ACC112 (cell line): ENCODE measurements around the gene UQCC5.

Experiments used
- H2AFZ ChIP-seq: fragments of 200-600 bp; sonication (generic); one replicate; pipeline ENCODE4 v1.6.0; 2017; ENCODE audit warnings: antibody characterized with exemption, low read length; ENCODE audit not compliant: unreplicated experiment
- H3K27ac ChIP-seq: fragments of 200-600 bp; sonication (generic); 2 replicates; pipeline ENCODE4 v1.5.1; 2014; ENCODE audit warnings: low read depth, mild to moderate bottlenecking, antibody characterized with exemption, low read length, moderate library complexity
- H3K27me3 ChIP-seq: fragments of 200-600 bp; sonication (generic); 2 replicates; pipeline ENCODE4 v1.6.1; 2014; ENCODE audit warnings: mild to moderate bottlenecking, antibody characterized with exemption, low read length, moderate library complexity, mixed read lengths; ENCODE audit not compliant: insufficient read depth
- H3K36me3 ChIP-seq: fragments of 200-600 bp; sonication (generic); 2 replicates; pipeline ENCODE4 v1.6.1; 2016; ENCODE audit warnings: mild to moderate bottlenecking, antibody characterized with exemption, low read length, moderate library complexity, mixed read lengths; ENCODE audit not compliant: insufficient read depth
- H3K4me1 ChIP-seq: fragments of 200-600 bp; sonication (generic); one replicate; pipeline ENCODE4 v1.6.1; 2016; ENCODE audit warnings: low read length, mixed read lengths; ENCODE audit not compliant: insufficient read depth, unreplicated experiment, control insufficient read depth
- H3K4me3 ChIP-seq: fragments of 200-600 bp; sonication (generic); 2 replicates; pipeline ENCODE4 v1.5.1; 2014; ENCODE audit warnings: mild to moderate bottlenecking, low read depth, low read length
- H3K79me2 ChIP-seq: fragments of 200-600 bp; sonication (generic); one replicate; pipeline ENCODE4 v1.6.0; 2016; ENCODE audit warnings: low read length; ENCODE audit not compliant: control insufficient read depth, unreplicated experiment, insufficient read depth

Gene UQCC5

GRCh38 chr3:52537726-52538421, 1.5 kb downstream of the UQCC5 start:
- peak overlapping the region; percentile 94 for H3K4me3 ChIP-seq
- no peak overlapping the region for H2AFZ ChIP-seq
- no peaks in the 10 kb centered on the region for H3K27me3 ChIP-seq
- H3K27ac ChIP-seq: peak overlapping the region; percentile 77; the same call in 1 of the 2 replicates
- peaks cover 56% of the 10 kb centered on the region for H3K79me2 ChIP-seq
- peaks cover 17% of the 10 kb centered on the region; the same call in 1 of the 2 replicates for H3K36me3 ChIP-seq
- H3K4me1 ChIP-seq: peaks cover 38% of the 10 kb centered on the region

- peaks cover 38% of the 10 kb centered on the region for H3K4me1 ChIP-seq
- peak overlapping the region; percentile 36 for H3K4me3 ChIP-seq
- H2AFZ ChIP-seq: no peak overlapping the region
- no peaks in the 10 kb centered on the region for H3K27me3 ChIP-seq
- peaks cover 17% of the 10 kb centered on the region; the same call in 1 of the 2 replicates for H3K36me3 ChIP-seq
- no peak overlapping the region for H3K27ac ChIP-seq
- H3K79me2 ChIP-seq: peaks cover 57% of the 10 kb centered on the region
These were observed 2.7 kb downstream of the UQCC5 start for GRCh38 chr3:52539010-52539653.

GRCh38 chr3:52541050-52541449, 4.6 kb downstream of the UQCC5 start:
- Histone ChIP-seq H3K27ac (no peak overlapping the region), H3K79me2 (peaks cover 55% of the 10 kb centered on the region), H3K27me3 (no peaks in the 10 kb centered on the region), H2AFZ (no peak overlapping the region), H3K4me1 (peaks cover 35% of the 10 kb centered on the region), H3K4me3 (no peak overlapping the region), H3K36me3 (peaks cover 17% of the 10 kb centered on the region; the same call in 1 of the 2 replicates)

GRCh38 chr3:52544937-52545336, 8.5 kb downstream of the UQCC5 start:
- H3K4me3 ChIP-seq: no peak overlapping the region
- H3K79me2 ChIP-seq: peaks cover 23% of the 10 kb centered on the region
- peaks cover 28% of the 10 kb centered on the region for H3K36me3 ChIP-seq
- H3K4me1 ChIP-seq: peaks cover 16% of the 10 kb centered on the region
- no peaks in the 10 kb centered on the region for H3K27me3 ChIP-seq
- no peak overlapping the region for H3K27ac ChIP-seq
- H2AFZ ChIP-seq: no peak overlapping the region

GRCh38 chr3:52546111-52546901, 9.9 kb downstream of the UQCC5 start:
- peaks cover 18% of the 10 kb centered on the region for H3K36me3 ChIP-seq
- H3K27ac ChIP-seq: peak overlapping the region; percentile 59
- peaks cover 11% of the 10 kb centered on the region for H3K4me1 ChIP-seq
- H3K79me2 ChIP-seq: peaks cover 10% of the 10 kb centered on the region
- no peak overlapping the region for H3K4me3 ChIP-seq
- no peaks in the 10 kb centered on the region for H3K27me3 ChIP-seq
- no peak overlapping the region for H2AFZ ChIP-seq

GRCh38 chr3:52547143-52547542, 10.7 kb downstream of the UQCC5 start:
- Histone ChIP-seq H3K4me1 (peaks cover 11% of the 10 kb centered on the region), H3K79me2 (peaks cover 5% of the 10 kb centered on the region), H3K27ac (no peak overlapping the region), H3K4me3 (no peak overlapping the region), H2AFZ (no peak overlapping the region), H3K36me3 (peaks cover 15% of the 10 kb centered on the region), H3K27me3 (no peaks in the 10 kb centered on the region)

GRCh38 chr3:52551118-52551517, 14.7 kb downstream of the UQCC5 start:
- H3K27ac ChIP-seq: no peak overlapping the region
- H3K4me1 ChIP-seq: peaks cover 4% of the 10 kb centered on the region
- no peaks in the 10 kb centered on the region for H3K79me2 ChIP-seq
- no peak overlapping the region for H2AFZ ChIP-seq
- no peaks in the 10 kb centered on the region for H3K27me3 ChIP-seq
- H3K4me3 ChIP-seq: no peak overlapping the region
- peaks cover 28% of the 10 kb centered on the region for H3K36me3 ChIP-seq

GRCh38 chr3:52552089-52552488, 15.7 kb downstream of the UQCC5 start:
- peaks cover 25% of the 10 kb centered on the region for H3K36me3 ChIP-seq
- no peak overlapping the region for H3K27ac ChIP-seq
- no peak overlapping the region for H2AFZ ChIP-seq
- H3K79me2 ChIP-seq: no peaks in the 10 kb centered on the region
- no peaks in the 10 kb centered on the region for H3K4me1 ChIP-seq
- no peak overlapping the region for H3K4me3 ChIP-seq
- H3K27me3 ChIP-seq: no peaks in the 10 kb centered on the region

- no peak overlapping the region for H3K27ac ChIP-seq
- H3K27me3 ChIP-seq: no peaks in the 10 kb centered on the region
- no peaks in the 10 kb centered on the region for H3K4me1 ChIP-seq
- no peak overlapping the region for H2AFZ ChIP-seq
- H3K4me3 ChIP-seq: no peak overlapping the region
- H3K36me3 ChIP-seq: peaks cover 26% of the 10 kb centered on the region; the same call in 1 of the 2 replicates
- H3K79me2 ChIP-seq: no peaks in the 10 kb centered on the region
These were observed 17.8 kb downstream of the UQCC5 start for GRCh38 chr3:52554026-52554755.

GRCh38 chr3:52555056-52555455, 18.7 kb downstream of the UQCC5 start:
- Histone ChIP-seq H3K4me1 (no peaks in the 10 kb centered on the region), H2AFZ (no peak overlapping the region), H3K4me3 (no peak overlapping the region), H3K27me3 (no peaks in the 10 kb centered on the region), H3K79me2 (no peaks in the 10 kb centered on the region), H3K27ac (no peak overlapping the region), H3K36me3 (peaks cover 34% of the 10 kb centered on the region; the same call in 1 of the 2 replicates)
